Measurements from ENCODE around the gene WDR72. TPM values are rescaled to one million over a fixed set of nuclear protein-coding genes. Genes with fewer than 3 reads are reported as not detected.

Gene WDR72
- total and polyA plus RNA-seq, 7 donors: under 0.01 to 3.6 (median 0.22) TPM; not detected in 1

DNA sequence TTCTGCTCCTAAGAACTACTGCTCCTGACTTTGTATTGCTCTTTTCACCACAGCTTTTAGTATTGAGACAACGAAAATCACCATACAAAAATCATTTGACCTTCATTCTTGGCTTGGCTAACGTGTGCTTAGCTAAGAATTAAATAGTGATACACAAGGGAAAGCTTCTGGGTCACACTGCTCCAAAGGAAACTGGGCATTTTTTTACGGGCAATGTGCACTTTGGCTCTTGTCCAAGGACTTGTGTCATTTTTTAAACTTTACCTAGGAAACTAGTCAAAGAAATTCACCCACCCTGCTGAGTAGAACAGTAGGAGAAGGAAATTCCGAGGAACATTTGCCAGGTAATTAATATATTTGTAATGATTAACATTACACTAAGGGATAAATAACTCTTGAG lies 19.8 kb downstream of the WDR72 start:
- WGBS, 2 donors: 21 to 56% methylated on average over 4 of the region's 4 CpGs
- Histone ChIP-seq H3K27ac (no peak overlapping the region), H3K36me3 (no peaks in the 10 kb centered on the region), H3K27me3 (no peaks in the 10 kb centered on the region), H3K4me1 (no peaks in the 10 kb centered on the region), H3K4me3 (no peak overlapping the region), H3K9me3 (no peaks in the 10 kb centered on the region)
- intact Hi-C loops (cut with DNase I): no loop called here
- no peak for DNase-seq
- TF ChIP-seq EP300 (IDR thresholded peaks at IDR 0.05) (no peak), POLR2A (IDR thresholded peaks at IDR 0.05) (no peak), POLR2AphosphoS5 (IDR thresholded peaks at IDR 0.05) (no peak)
- TF ChIP-seq, protein P1, sequence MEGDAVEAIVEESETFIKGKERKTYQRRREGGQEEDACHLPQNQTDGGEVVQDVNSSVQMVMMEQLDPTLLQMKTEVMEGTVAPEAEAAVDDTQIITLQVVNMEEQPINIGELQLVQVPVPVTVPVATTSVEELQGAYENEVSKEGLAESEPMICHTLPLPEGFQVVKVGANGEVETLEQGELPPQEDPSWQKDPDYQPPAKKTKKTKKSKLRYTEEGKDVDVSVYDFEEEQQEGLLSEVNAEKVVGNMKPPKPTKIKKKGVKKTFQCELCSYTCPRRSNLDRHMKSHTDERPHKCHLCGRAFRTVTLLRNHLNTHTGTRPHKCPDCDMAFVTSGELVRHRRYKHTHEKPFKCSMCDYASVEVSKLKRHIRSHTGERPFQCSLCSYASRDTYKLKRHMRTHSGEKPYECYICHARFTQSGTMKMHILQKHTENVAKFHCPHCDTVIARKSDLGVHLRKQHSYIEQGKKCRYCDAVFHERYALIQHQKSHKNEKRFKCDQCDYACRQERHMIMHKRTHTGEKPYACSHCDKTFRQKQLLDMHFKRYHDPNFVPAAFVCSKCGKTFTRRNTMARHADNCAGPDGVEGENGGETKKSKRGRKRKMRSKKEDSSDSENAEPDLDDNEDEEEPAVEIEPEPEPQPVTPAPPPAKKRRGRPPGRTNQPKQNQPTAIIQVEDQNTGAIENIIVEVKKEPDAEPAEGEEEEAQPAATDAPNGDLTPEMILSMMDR (IDR thresholded peaks at IDR 0.05): no peak

DNA sequence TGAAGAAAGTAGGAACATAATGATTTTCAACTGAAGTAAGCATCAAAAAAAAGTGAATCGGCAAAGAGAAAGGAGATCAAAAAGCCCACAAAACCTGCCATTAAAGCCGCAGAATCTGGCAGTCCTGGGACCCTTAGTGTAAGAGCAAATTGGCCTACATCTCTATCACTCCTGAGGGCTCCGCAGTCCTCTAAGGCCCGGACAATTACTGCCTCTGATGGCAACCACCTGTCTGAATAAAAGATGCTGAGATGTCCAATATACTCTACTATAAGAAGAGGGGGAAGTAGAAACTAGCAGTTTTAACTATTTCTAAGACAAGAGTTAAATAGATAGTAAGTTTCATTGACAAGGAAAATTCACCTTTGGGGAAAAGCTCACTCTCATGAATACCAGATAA lies 20.3 kb downstream of the WDR72 start:
- WGBS, 2 donors: 80 to 82% methylated on average over 4 of the region's 4 CpGs
- Histone ChIP-seq H3K36me3 (no peaks in the 10 kb centered on the region), H3K9me3 (no peaks in the 10 kb centered on the region), H3K27me3 (no peaks in the 10 kb centered on the region), H3K27ac (no peak overlapping the region), H3K4me1 (no peaks in the 10 kb centered on the region), H3K4me3 (no peak overlapping the region)
- TF ChIP-seq, protein P1 (IDR thresholded peaks at IDR 0.05): no peak
- TF ChIP-seq EP300 (IDR thresholded peaks at IDR 0.05) (no peak), POLR2A (IDR thresholded peaks at IDR 0.05) (no peak), POLR2AphosphoS5 (IDR thresholded peaks at IDR 0.05) (no peak)
- DNase-seq: no peak
- intact Hi-C loops (cut with DNase I): no loop called here

DNA sequence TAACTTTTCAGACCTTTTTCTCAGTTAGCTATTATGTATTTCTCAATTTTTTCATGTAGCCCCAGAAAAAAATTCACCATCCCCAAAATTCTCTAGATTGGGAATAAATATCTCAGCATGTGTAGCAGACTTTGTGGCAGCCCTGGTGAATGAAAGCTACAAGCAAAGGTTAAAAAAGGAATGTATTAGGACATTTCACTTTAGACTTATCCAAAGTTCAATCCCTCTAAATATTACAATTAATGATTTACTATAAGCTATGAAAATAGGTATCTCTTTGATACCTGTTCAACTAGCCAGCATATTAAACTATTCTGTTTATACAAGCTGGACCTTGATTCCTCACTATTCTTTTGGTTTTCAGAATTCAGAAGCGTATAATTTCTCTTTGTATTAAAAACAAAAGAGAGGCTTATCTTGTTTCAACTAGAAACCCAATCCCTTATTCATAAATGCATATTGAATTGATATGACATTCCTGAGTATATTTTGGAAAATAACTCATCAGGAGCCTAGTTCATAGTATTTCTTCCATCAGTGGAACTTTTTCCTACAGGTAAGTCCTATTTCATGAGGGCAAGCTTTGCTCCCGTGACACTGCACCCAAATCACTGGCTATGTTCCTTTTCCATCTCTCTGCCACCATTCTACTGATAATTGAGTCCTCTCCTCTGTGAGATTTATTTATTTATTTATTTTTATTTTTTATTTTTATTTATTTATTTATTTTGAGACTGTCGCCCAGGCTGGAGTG lies 38.0 kb downstream of the WDR72 start:
- TF ChIP-seq, protein P1 (IDR thresholded peaks at IDR 0.05): no peak
- TF ChIP-seq EP300 (IDR thresholded peaks at IDR 0.05) (no peak), POLR2A (IDR thresholded peaks at IDR 0.05) (no peak), POLR2AphosphoS5 (IDR thresholded peaks at IDR 0.05) (no peak)
- Histone ChIP-seq H3K4me3 (no peak overlapping the region), H3K27me3 (no peaks in the 10 kb centered on the region), H3K4me1 (no peaks in the 10 kb centered on the region), H3K27ac (no peak overlapping the region), H3K9me3 (no peaks in the 10 kb centered on the region), H3K36me3 (no peaks in the 10 kb centered on the region)
- WGBS, 2 donors: 92% methylated on average over 3 of the region's 3 CpGs
- no peak for DNase-seq
- intact Hi-C loops (cut with DNase I): no loop called here

DNA sequence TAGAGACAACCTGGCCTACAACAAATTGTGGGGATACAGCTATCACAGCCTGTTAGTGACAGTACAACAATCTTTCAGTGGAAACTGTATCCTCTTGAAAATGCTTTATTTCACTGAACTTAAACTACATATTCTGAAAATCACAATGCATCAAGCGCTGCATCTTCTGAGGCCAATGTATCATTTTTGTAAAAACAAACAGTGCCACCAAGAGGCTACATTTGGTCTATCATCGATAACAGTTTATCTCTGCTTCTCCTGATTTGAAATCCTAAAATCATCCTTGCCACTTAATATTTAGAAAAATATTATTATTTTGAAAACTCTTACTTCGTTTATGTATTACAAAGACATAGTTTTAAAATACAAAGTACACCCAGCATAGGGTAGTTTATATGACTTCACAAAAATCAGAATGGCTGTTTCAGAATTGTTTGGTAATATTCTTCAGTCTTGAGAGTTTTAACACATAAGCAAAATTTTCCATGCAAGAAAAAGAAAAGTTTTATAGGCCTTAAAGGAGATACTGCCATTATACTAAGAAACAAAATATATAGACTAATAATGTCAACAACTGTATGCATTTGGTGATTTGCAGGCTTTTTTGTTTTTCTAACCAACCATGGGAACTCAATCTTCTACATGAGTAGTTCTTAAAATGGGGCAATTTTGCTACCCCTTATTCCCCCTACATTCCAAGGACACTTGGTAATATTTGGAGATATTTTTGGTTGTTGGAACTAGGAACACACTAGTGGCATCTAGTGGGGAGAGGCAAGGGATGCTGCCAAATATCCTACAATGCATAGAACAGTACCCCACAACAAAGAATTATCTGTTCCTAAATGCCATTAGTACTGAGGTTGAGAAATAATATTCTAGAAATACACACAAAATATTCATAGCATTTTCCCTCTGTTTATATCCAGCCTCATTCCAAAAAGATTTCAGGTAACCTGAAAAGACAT lies 42.3 kb downstream of the WDR72 start:
- Histone ChIP-seq H3K27ac (no peak overlapping the region), H3K4me3 (no peak overlapping the region), H3K4me1 (no peaks in the 10 kb centered on the region), H3K36me3 (no peaks in the 10 kb centered on the region), H3K27me3 (no peaks in the 10 kb centered on the region), H3K9me3 (no peaks in the 10 kb centered on the region)
- WGBS, 2 donors: 7 to 30% methylated on average over 3 of the region's 3 CpGs
- intact Hi-C loops (cut with DNase I): no loop called here
- TF ChIP-seq EP300 (IDR thresholded peaks at IDR 0.05): no peak
- TF ChIP-seq POLR2A (IDR thresholded peaks at IDR 0.05): no peak
- TF ChIP-seq, protein P1 (IDR thresholded peaks at IDR 0.05): no peak
- TF ChIP-seq POLR2AphosphoS5 (IDR thresholded peaks at IDR 0.05): no peak
- DNase-seq: no peak
